ENCODE data around the gene TRPM3.

GRCh38 chr9:71131145-71131544, 9.7 kb upstream of the TRPM3 start:
- TF ChIP-seq CTCF (IDR thresholded peaks at IDR 0.05 in 8 of 11, conservative IDR thresholded peaks at IDR 0.05 in 3 of 11) (no peak), POLR2A (IDR thresholded peaks at IDR 0.05) (no peak), POLR2AphosphoS5 (IDR thresholded peaks at IDR 0.05) (no peak)

Data from spleen (tissue), 7 donors.